Kidney (tissue), 14 donors: ENCODE measurements around the gene EPAS1. TPM values are rescaled to one million over a fixed set of nuclear protein-coding genes. Genes with fewer than 3 reads are reported as not detected.

Source experiments
- DNase-seq, 5 donors: peaks; one replicate each; pipeline ENCODE4 v3.0.0-alpha.2; 2013 to 2020
- FAIRE-seq: peaks from 2 replicates; lab custom pipeline; 2012; peaks lifted over from hg19 to GRCh38; lab: Jason Lieb, UNC
- H3K27ac ChIP-seq, 2 donors: one replicate each; pipeline ENCODE4 v1.7.0; 2013; ENCODE audit warnings: low read depth in 2 of 2, low read length in 2 of 2, inconsistent platforms in 1 of 2
- H3K27me3 ChIP-seq: one replicate; pipeline ENCODE4 v1.7.1; 2013; ENCODE audit warnings: low read length, inconsistent platforms; ENCODE audit not compliant: control insufficient read depth, insufficient read depth
- H3K36me3 ChIP-seq, 3 donors: one replicate each; pipeline versions ENCODE4 v1.7.0 to v1.7.1; 2013; ENCODE audit warnings: low read length in 3 of 3, control low read depth in 1 of 3, inconsistent platforms in 1 of 3; ENCODE audit not compliant: insufficient read depth in 3 of 3, control insufficient read depth in 2 of 3
- H3K4me1 ChIP-seq, 3 donors: one replicate each; pipeline versions ENCODE4 v1.7.0 to v1.7.1; 2013; ENCODE audit warnings: low read length in 3 of 3, inconsistent platforms in 1 of 3, low read depth in 1 of 3; ENCODE audit not compliant: control insufficient read depth in 2 of 3, insufficient read depth in 2 of 3
- H3K4me3 ChIP-seq, 3 donors: one replicate each; pipeline versions ENCODE4 v1.7.0 to v1.8.1; 2013; ENCODE audit warnings: low read length in 3 of 3, control low read depth in 1 of 3, inconsistent platforms in 1 of 3
- H3K9ac ChIP-seq, 3 donors: one replicate each; pipeline versions ENCODE4 v1.7.0 to v1.7.1; 2013; ENCODE audit warnings: low read length in 3 of 3, control low read depth in 1 of 3, inconsistent platforms in 1 of 3
- H3K9me3 ChIP-seq, 3 donors: one replicate each; pipeline versions ENCODE4 v1.7.0 to v1.7.1; 2013; ENCODE audit warnings: low read length in 3 of 3, control low read depth in 1 of 3, inconsistent platforms in 1 of 3; ENCODE audit not compliant: control insufficient read depth in 2 of 3, insufficient read depth in 1 of 3
- intact Hi-C: fragments of 100-400 bp; cut with DNase I; formaldehyde crosslinking; loops from one replicate; pipeline ENCODE4 v1.11.1; 2022
- polyA plus RNA-seq: library from polyadenylated mRNA; stranded (reverse); fragments of 350-450 nt; fragmentation: Illumina TruSeq; extraction: RNeasy Lipid Tissue Mini Kit (QIAGEN cat#74804); gene quantifications from one replicate; pipeline ENCODE4 v1.2.3, GENCODE V29; 2014; ENCODE audit warnings: low read depth, low replicate concordance; ENCODE audit not compliant: insufficient read depth
- total RNA-seq: library from RNA; stranded (reverse); fragmentation: NEBNext Ultra II Directional; extraction: Animal tissue kit (Norgen Biotek cat#: 25700); gene quantifications from one replicate; pipeline ENCODE4 v1.2.1, GENCODE V29; 2021
- TF ChIP-seq, protein P1 (sequence below): IDR thresholded peaks from 3 replicates; pipeline ENCODE4 v1.5.1; 2012; ENCODE audit warnings: mild to moderate bottlenecking, moderate library complexity, borderline replicate concordance; ENCODE audit not compliant: insufficient read depth; ENCODE audit errors: extremely low read depth
- donor health status: control.
- donor health status: control.
- donor health status: control.
- donor health status: control.
- donor health status: control.
- donor health status: DM: yes; HTN: yes; CAD: no.
- donor health status: Normal renal cell carcinoma (clear cell type).

EPAS1 gene
- total and polyA plus RNA-seq, 2 donors from 2014 or later: 142 to 398 TPM

DNA sequence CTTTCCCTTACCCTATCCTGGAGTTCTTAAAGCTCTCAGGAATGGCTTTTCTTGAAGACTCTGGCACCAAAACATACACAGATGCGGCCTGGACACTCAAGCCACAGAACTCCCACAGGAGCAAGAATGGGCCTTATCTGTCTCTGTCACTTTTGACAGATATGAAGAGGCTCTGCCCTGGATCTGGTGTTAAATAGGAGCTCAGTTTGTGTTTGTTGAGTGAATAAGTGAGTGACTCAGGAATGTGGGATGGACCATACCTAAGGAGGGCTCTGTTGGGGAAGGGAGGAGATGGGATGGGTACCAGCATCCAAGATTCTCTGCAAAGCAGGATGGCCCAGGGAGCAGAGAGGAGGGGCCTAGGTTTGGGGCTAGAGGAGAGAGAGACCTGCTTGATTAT is 33.9 kb upstream of the EPAS1 start:
- peaks cover 0 to 3% (median 0%) of the 10 kb centered on the region in 3 donors for H3K4me1 ChIP-seq
- H3K27ac ChIP-seq: no peak overlapping the region
- no peak overlapping the region for H3K4me3 ChIP-seq
- no peaks in the 10 kb centered on the region for H3K27me3 ChIP-seq
- no peak overlapping the region for H3K9ac ChIP-seq
- intact Hi-C loops: no loop called here
- DNase-seq (no peak), FAIRE-seq (no peak)
- no peaks in the 10 kb centered on the region for H3K36me3 ChIP-seq
- TF ChIP-seq, protein P1, sequence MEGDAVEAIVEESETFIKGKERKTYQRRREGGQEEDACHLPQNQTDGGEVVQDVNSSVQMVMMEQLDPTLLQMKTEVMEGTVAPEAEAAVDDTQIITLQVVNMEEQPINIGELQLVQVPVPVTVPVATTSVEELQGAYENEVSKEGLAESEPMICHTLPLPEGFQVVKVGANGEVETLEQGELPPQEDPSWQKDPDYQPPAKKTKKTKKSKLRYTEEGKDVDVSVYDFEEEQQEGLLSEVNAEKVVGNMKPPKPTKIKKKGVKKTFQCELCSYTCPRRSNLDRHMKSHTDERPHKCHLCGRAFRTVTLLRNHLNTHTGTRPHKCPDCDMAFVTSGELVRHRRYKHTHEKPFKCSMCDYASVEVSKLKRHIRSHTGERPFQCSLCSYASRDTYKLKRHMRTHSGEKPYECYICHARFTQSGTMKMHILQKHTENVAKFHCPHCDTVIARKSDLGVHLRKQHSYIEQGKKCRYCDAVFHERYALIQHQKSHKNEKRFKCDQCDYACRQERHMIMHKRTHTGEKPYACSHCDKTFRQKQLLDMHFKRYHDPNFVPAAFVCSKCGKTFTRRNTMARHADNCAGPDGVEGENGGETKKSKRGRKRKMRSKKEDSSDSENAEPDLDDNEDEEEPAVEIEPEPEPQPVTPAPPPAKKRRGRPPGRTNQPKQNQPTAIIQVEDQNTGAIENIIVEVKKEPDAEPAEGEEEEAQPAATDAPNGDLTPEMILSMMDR: no peak
- H3K9me3 ChIP-seq: no peaks in the 10 kb centered on the region

DNA sequence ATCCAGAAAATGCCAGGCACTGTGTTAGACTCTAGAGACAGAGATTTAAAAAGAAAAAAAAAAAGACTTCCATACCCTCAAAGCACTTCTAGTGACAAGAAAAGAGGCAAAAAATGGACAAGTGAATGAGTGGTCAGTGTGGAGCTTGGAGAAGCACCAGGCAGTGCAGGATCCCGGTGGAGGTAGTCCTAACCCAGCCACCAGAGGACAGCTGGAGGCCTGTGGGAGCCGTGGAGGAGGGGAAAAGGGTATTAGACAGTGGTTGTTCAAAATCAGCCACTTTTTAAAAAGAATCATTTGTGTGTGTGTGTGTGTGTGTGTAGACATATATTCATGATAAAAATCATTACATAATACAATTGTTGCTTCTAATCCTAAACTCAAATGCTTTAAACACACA is 32.8 kb upstream of the EPAS1 start:
- peaks cover 0 to 3% (median 0%) of the 10 kb centered on the region in 3 donors for H3K4me1 ChIP-seq
- no peak for DNase-seq
- no peak overlapping the region for H3K27ac ChIP-seq
- no peaks in the 10 kb centered on the region for H3K36me3 ChIP-seq
- TF ChIP-seq, protein P1: no peak
- H3K27me3 ChIP-seq: no peaks in the 10 kb centered on the region
- FAIRE-seq: no peak
- no peak overlapping the region for H3K4me3 ChIP-seq
- H3K9ac ChIP-seq: no peak overlapping the region
- H3K9me3 ChIP-seq: no peaks in the 10 kb centered on the region
- intact Hi-C loops: no loop called here

DNA sequence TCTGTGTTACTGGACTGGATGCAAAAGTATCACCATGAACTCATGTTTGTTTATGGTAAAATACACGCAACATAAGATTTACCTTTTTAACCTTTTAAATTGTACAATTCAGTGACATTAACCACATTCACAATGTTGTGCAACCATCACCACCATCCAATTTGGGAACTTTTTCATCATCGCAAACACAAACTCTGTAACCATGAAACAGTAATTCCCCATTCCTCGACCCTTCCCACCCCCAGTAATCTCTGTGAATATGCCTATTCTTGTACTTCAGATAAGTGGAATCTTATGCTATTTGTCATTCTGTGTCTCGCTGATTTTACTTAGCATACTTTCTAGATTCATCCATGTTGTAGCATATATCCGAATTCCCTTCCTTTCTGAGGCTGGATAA is 31.1 kb upstream of the EPAS1 start:
- FAIRE-seq: no peak
- H3K27ac ChIP-seq: no peak overlapping the region
- TF ChIP-seq, protein P1: no peak
- H3K27me3 ChIP-seq: no peaks in the 10 kb centered on the region
- intact Hi-C loops: no loop called here
- H3K9ac ChIP-seq: no peak overlapping the region
- H3K4me1 ChIP-seq: peaks cover 0 to 3% (median 0%) of the 10 kb centered on the region in 3 donors
- no peak for DNase-seq
- no peaks in the 10 kb centered on the region for H3K36me3 ChIP-seq
- no peaks in the 10 kb centered on the region for H3K9me3 ChIP-seq
- H3K4me3 ChIP-seq: no peak overlapping the region

DNA sequence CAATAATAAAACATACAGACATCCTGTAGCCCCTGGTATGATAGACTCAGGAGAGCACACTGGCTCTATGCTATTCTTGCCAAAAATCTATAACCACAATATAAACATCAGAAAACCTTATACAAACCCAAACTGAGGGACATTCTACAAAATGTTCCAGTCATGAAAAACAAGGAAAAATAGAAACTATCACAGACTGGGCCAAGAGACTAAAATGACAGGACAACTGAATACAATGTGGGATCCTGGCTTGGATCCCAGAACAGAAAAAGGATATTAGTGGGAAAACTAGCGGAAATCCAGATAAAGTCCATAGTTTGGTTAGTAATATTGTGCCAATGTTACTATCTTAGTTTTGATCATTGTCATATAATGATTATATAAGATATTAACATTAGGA is 29.6 kb upstream of the EPAS1 start:
- peak in 1 of 5 donors; percentile 33 for DNase-seq
- H3K27ac ChIP-seq: no peak overlapping the region
- TF ChIP-seq, protein P1: no peak
- H3K4me3 ChIP-seq: no peak overlapping the region
- no peaks in the 10 kb centered on the region for H3K27me3 ChIP-seq
- no peaks in the 10 kb centered on the region for H3K36me3 ChIP-seq
- H3K9me3 ChIP-seq: no peaks in the 10 kb centered on the region
- intact Hi-C loops: no loop called here
- H3K4me1 ChIP-seq: peaks cover 0 to 3% (median 0%) of the 10 kb centered on the region in 3 donors
- no peak overlapping the region for H3K9ac ChIP-seq
- FAIRE-seq: no peak
